PC-9 (cell line): ENCODE measurements around the gene KCNH2.

Source experiments
- CTCF ChIP-seq: fragments of 200-600 bp; sonication (generic); conservative IDR thresholded peaks from 2 replicates; pipeline ENCODE4 v1.6.1; 2017; ENCODE audit warnings: mixed run types, antibody characterized with exemption, mild to moderate bottlenecking, moderate library complexity
- EZH2 ChIP-seq: fragments of 200-600 bp; sonication (generic); IDR thresholded peaks from 2 replicates; pipeline ENCODE4 v1.8.0; 2017; ENCODE audit warnings: antibody characterized with exemption, low read depth

DNA sequence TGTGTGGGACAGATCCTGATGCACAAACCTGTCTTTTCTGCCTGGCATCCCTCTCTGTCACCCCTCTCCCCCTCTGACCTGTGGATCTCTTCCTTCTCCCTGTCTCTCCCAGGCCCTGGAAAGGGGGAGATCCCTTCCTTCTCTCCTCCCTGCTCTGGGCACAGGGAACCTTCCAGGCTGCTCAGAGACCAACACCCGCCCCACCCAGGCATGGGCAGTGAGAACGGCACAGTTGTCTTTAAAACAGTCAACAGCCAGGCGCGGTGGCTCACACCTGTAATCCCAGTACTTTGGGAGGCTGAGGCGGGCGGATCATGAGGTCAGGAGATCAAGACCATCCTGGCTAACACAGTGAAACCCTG is 34.7 kb downstream of the KCNH2 start:
- TF ChIP-seq CTCF: no peak
- no peak for TF ChIP-seq EZH2
